ENCODE measurements around the gene ATAD5.

GRCh38 chr17:30840771-30841170 lies 9.0 kb downstream of the ATAD5 start:
- no peak for TF ChIP-seq CTCF (IDR thresholded peaks at IDR 0.05)
- no peak for TF ChIP-seq POLR2A (IDR thresholded peaks at IDR 0.05)

All from tibial nerve (tissue), 3 donors.